GM12872 (cell line): Measurements from ENCODE around the gene GRIP2.

ENCODE experiments used
- CTCF ChIP-seq: IDR thresholded peaks from 3 replicates; pipeline ENCODE4 v1.5.1; 2011; ENCODE audit warnings: low read depth, mild to moderate bottlenecking, low read length, moderate library complexity; ENCODE audit not compliant: insufficient read depth

The GRIP2 gene

GRCh38 chr3:14568269-14568668, 28.1 kb upstream of the GRIP2 start:
- TF ChIP-seq CTCF: no peak

DNA sequence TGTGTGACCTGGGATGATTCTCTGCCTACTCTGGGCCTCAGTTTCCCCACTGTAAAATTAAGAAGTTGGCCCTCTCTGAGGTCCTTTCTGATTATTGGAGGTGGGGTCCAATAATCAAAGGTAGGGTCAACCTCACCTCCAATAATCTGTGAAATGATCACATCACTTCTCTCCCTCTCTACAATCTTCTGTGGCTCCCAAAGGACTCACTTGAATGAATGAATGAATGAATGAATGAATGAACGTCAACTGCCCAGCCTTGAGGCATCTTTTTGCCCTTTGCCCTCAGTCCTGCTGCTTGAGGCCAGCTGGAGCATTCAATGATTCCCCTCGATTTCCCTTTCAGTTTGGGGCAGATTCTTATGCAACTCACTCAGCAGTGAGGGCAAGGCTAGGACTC, 26.7 kb upstream of the GRIP2 start:
- no peak for TF ChIP-seq CTCF

GRCh38 chr3:14565868-14566588, 25.9 kb upstream of the GRIP2 start:
- no peak for TF ChIP-seq CTCF

DNA sequence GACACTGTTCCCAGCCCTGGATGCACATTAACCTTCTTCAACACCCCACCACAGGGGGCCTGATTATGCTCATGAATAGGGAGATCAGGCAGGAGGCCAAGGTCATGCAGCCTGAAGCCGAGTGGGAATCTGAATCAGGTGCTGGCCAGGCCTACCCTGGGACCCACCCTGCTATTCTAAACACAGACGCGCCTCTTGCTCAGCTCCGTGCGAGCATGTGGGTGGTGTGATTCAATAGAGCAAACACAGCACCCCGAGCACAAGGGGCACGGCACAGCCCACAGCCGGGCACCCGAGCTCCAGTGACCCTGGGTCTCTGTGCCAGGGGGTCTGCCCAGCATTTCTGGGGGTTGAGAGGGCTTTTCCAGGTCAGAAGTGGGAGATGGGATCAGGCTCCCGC, 24.6 kb upstream of the GRIP2 start:
- TF ChIP-seq CTCF: no peak

GRCh38 chr3:14563946-14564539, 23.9 kb upstream of the GRIP2 start:
- no peak for TF ChIP-seq CTCF

DNA sequence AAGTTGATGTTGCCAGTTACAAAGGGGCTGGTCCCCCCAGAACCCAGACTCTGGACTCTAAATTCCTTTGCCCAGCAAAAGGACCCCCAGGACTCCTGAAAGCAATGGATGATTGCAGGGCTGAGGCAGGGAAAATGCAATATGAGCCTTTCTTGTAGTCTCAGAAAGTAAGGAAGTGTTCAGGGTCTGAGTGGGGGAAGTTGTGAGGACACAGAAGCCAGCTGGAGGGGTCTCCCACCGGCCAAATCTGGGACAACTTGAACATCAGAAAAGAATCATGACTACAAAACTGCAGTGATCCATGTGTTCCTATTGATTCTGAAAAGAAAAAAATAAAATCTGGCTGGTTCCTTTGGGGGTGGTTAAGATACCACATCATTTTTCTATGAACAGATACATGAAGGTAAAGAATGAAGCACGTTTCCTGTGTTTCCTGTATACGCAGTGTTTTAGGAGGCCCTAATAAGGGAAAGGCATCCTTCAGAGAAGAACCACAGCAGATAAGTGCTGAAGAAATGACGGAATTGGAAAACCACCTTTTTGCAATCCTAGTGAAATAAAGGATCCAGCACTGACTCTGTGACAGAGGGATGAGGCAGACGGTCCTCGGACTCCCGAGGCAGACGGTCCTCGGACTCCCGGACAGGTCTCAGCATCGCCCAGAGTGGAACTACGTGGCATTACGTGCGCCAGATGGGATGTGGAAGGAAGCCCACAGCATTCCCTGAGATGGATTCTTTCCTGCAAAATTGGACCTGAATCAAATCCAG, 22.2 kb upstream of the GRIP2 start:
- no peak for TF ChIP-seq CTCF

GRCh38 chr3:14561051-14561960, 21.2 kb upstream of the GRIP2 start:
- TF ChIP-seq CTCF: no peak
